ENCODE results near the gene PRR20C. TPM values are rescaled to one million over a fixed set of nuclear protein-coding genes. Genes with fewer than 3 reads are reported as not detected.
"Not testable (repeated sequence)": the region's sequence is repeated elsewhere in the genome, so short reads cannot be mapped to it uniquely, and the experiment has no call there.

Gene PRR20C
- total RNA-seq (2022), result not detected in 2 replicates
- not detected for Bru-seq, nascent RNA
- not detected for BruChase-seq, experiment 1, labeled RNA remaining after a 6-hour chase
- not detected for BruChase-seq, experiment 2, labeled RNA remaining after a 2-hour chase
- long read RNA-seq, result 0 reads

- H3K27me3 Mint-ChIP-seq (ENCODE audit: insufficient read depth, unreplicated experiment); BruUV-seq (replicated peaks); intact Hi-C loops (cut with micrococcal nuclease); H3K4me3 Mint-ChIP-seq (ENCODE audit: unreplicated experiment); POLR2A ChIA-PET; H3K36me3 Mint-ChIP-seq (ENCODE audit: insufficient read depth, unreplicated experiment); DNase-seq (ENCODE audit: unreplicated experiment); H3K4me1 Mint-ChIP-seq (ENCODE audit: insufficient read depth, unreplicated experiment); CTCF ChIA-PET; H3K27ac Mint-ChIP-seq (ENCODE audit: low read depth, unreplicated experiment); H3K9me3 Mint-ChIP-seq (ENCODE audit: unreplicated experiment): not testable (repeated sequence)
Observed at GRCh38 chr13:57153761-57154160, at the start of gene PRR20C. PRR20C (plus strand) TSS chr13:57154061; CDS start chr13:57154448, 387 bp downstream.

GRCh38 chr13:57114945-57115344, 38.9 kb upstream of the PRR20C start:
- no peak for DNase-seq (ENCODE audit: unreplicated experiment)
- ChIA-PET CTCF (no interaction called here), POLR2A (no interaction called here)
- no peaks in the 10 kb centered on the region for H3K4me1 Mint-ChIP-seq (ENCODE audit: insufficient read depth, unreplicated experiment)
- H3K9me3 Mint-ChIP-seq (ENCODE audit: unreplicated experiment), result peaks cover 8% of the 10 kb centered on the region
- TF ChIP-seq, protein P1, sequence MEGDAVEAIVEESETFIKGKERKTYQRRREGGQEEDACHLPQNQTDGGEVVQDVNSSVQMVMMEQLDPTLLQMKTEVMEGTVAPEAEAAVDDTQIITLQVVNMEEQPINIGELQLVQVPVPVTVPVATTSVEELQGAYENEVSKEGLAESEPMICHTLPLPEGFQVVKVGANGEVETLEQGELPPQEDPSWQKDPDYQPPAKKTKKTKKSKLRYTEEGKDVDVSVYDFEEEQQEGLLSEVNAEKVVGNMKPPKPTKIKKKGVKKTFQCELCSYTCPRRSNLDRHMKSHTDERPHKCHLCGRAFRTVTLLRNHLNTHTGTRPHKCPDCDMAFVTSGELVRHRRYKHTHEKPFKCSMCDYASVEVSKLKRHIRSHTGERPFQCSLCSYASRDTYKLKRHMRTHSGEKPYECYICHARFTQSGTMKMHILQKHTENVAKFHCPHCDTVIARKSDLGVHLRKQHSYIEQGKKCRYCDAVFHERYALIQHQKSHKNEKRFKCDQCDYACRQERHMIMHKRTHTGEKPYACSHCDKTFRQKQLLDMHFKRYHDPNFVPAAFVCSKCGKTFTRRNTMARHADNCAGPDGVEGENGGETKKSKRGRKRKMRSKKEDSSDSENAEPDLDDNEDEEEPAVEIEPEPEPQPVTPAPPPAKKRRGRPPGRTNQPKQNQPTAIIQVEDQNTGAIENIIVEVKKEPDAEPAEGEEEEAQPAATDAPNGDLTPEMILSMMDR (IDR thresholded peaks at IDR 0.05; ENCODE audit: unreplicated experiment), result no peak
- H3K4me3 Mint-ChIP-seq (ENCODE audit: unreplicated experiment), result no peak overlapping the region
- H3K27me3 Mint-ChIP-seq (ENCODE audit: insufficient read depth, unreplicated experiment), result no peaks in the 10 kb centered on the region
- intact Hi-C loops (cut with micrococcal nuclease), result no loop called here
- BruUV-seq (replicated peaks), result no TSS peak
- no peak overlapping the region for H3K27ac Mint-ChIP-seq (ENCODE audit: low read depth, unreplicated experiment)
- H3K36me3 Mint-ChIP-seq (ENCODE audit: insufficient read depth, unreplicated experiment), result no peaks in the 10 kb centered on the region

- Mint-ChIP-seq H3K27me3 (ENCODE audit: insufficient read depth, unreplicated experiment) (no peaks in the 10 kb centered on the region), H3K9me3 (ENCODE audit: unreplicated experiment) (no peaks in the 10 kb centered on the region), H3K4me3 (ENCODE audit: unreplicated experiment) (no peak overlapping the region), H3K27ac (ENCODE audit: low read depth, unreplicated experiment) (no peak overlapping the region), H3K4me1 (ENCODE audit: insufficient read depth, unreplicated experiment) (no peaks in the 10 kb centered on the region), H3K36me3 (ENCODE audit: insufficient read depth, unreplicated experiment) (no peaks in the 10 kb centered on the region)
- DNase-seq (ENCODE audit: unreplicated experiment), result peak; percentile 55
- BruUV-seq (replicated peaks), result no TSS peak
- POLR2A ChIA-PET, result no interaction called here
- intact Hi-C loops (cut with micrococcal nuclease), result no loop called here
- CTCF ChIA-PET, result no interaction called here
- TF ChIP-seq, protein P1 (IDR thresholded peaks at IDR 0.05; ENCODE audit: unreplicated experiment), result no peak
Observed at GRCh38 chr13:57123681-57124080, 30.2 kb upstream of the PRR20C start.

DNA sequence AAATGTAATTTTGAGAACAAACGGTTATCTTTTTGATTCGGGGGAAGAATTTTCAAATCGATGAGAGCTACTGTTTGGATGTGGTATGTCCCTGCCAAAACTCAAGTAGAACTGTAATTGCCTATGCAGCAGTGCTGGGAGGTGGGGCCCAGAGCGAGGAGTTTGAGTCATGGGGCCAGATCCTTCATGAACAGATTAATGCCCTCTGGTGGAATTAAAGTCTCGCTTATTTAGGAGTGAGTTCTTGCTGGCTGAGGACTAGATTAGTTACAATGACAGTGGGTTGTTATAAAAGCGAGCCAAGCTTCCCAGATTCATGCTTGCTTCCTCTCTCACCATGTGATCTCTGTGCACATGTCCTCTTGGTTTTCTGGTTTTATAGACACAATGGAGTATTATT, 25.0 kb upstream of the PRR20C start:
- Mint-ChIP-seq H3K4me1 (ENCODE audit: insufficient read depth, unreplicated experiment) (no peaks in the 10 kb centered on the region), H3K36me3 (ENCODE audit: insufficient read depth, unreplicated experiment) (no peaks in the 10 kb centered on the region), H3K27me3 (ENCODE audit: insufficient read depth, unreplicated experiment) (no peaks in the 10 kb centered on the region), H3K27ac (ENCODE audit: low read depth, unreplicated experiment) (no peak overlapping the region), H3K4me3 (ENCODE audit: unreplicated experiment) (no peak overlapping the region), H3K9me3 (ENCODE audit: unreplicated experiment) (no peaks in the 10 kb centered on the region)
- ChIA-PET CTCF (no interaction called here), POLR2A (no interaction called here)
- TF ChIP-seq, protein P1 (IDR thresholded peaks at IDR 0.05; ENCODE audit: unreplicated experiment), result no peak
- DNase-seq (ENCODE audit: unreplicated experiment), result peak; percentile 3
- BruUV-seq (replicated peaks), result no TSS peak
- intact Hi-C loops (cut with micrococcal nuclease), result no loop called here

GRCh38 chr13:57136093-57136492, 17.8 kb upstream of the PRR20C start:
- no peak overlapping the region for H3K27ac Mint-ChIP-seq (ENCODE audit: low read depth, unreplicated experiment)

More at GRCh38 chr13:57136093-57136492, 17.8 kb upstream of the PRR20C start:
- Mint-ChIP-seq H3K4me1 (ENCODE audit: insufficient read depth, unreplicated experiment) (no peaks in the 10 kb centered on the region), H3K4me3 (ENCODE audit: unreplicated experiment) (no peak overlapping the region), H3K36me3 (ENCODE audit: insufficient read depth, unreplicated experiment) (no peaks in the 10 kb centered on the region), H3K27me3 (ENCODE audit: insufficient read depth, unreplicated experiment) (no peaks in the 10 kb centered on the region), H3K9me3 (ENCODE audit: unreplicated experiment) (no peaks in the 10 kb centered on the region)
- TF ChIP-seq, protein P1 (IDR thresholded peaks at IDR 0.05; ENCODE audit: unreplicated experiment), result no peak
- CTCF ChIA-PET, result interaction anchor here (0.6 kb wide), 1 partner anchor 235 kb away, joined by 3 read pairs; no protein-coding TSS in a partner anchor
- intact Hi-C loops (cut with micrococcal nuclease), result no loop called here
- no peak for DNase-seq (ENCODE audit: unreplicated experiment)
- BruUV-seq (replicated peaks), result no TSS peak
- POLR2A ChIA-PET, result no interaction called here

Data from MCF 10A (cell line).